HepG2 (cell line): Measurements from ENCODE around the gene COMMD2.

Experiments used
- ARID4A ChIP-seq: sonication (generic); formaldehyde crosslinking; IDR thresholded peaks from 2 replicates; pipeline ENCODE4 v1.5.0; 2020; ENCODE audit warnings: mild to moderate bottlenecking, missing genetic modification reagents, borderline replicate concordance
- CREM ChIP-seq, 2 experiments: sonication (generic) in 1 of 2; formaldehyde crosslinking in 1 of 2; IDR thresholded peaks; 2 replicates each; pipeline versions ENCODE4 v1.4.0 to v1.6.1; 2016 to 2020; ENCODE audit warnings: antibody characterized with exemption in 1 of 2, mild to moderate bottlenecking in 1 of 2, missing genetic modification reagents in 1 of 2
- MLX ChIP-seq: IDR thresholded peaks from 2 replicates; pipeline ENCODE4 v1.6.1; 2016

- TF ChIP-seq CREM (IDR thresholded peaks at IDR 0.05) (no peak), CREM (CRISPR knock-in tag; IDR thresholded peaks at IDR 0.05) (no peak), ARID4A (no peak), MLX (no peak)
Measured at GRCh38 chr3:149770246-149770645, 18.0 kb upstream of the COMMD2 start.
